NCI-H2196 treated with DMSO at 0.1 percent for 48 hours (cell line): ENCODE results near the gene PCSK6.
"Not testable (repeated sequence)": the region's sequence is repeated elsewhere in the genome, so short reads cannot be mapped to it uniquely, and the experiment has no call there.

Experiments used
- DNase-seq: peaks from one replicate; lab custom pipeline; 2025; ENCODE audit not compliant: unreplicated experiment; lab: John Stamatoyannopoulos, UW

PCSK6 gene

GRCh38 chr15:101381671-101382212, 107.8 kb downstream of the PCSK6 start:
- no peak for DNase-seq

GRCh38 chr15:101380146-101380545, 109.4 kb downstream of the PCSK6 start:
- DNase-seq = no peak

GRCh38 chr15:101379647-101380046, 109.9 kb downstream of the PCSK6 start:
- DNase-seq = no peak

- DNase-seq = no peak
Observed at GRCh38 chr15:101378879-101379278, 110.6 kb downstream of the PCSK6 start.

GRCh38 chr15:101378171-101378755, 111.2 kb downstream of the PCSK6 start:
- no peak for DNase-seq

GRCh38 chr15:101376615-101377395, 112.7 kb downstream of the PCSK6 start:
- no peak for DNase-seq

- DNase-seq = not testable (repeated sequence)
Observed at GRCh38 chr15:101375006-101375405, 114.5 kb downstream of the PCSK6 start.

GRCh38 chr15:101374326-101374725, 115.2 kb downstream of the PCSK6 start:
- no peak for DNase-seq

GRCh38 chr15:101373577-101373976, 115.9 kb downstream of the PCSK6 start:
- no peak for DNase-seq

- no peak for DNase-seq
Observed at GRCh38 chr15:101372960-101373525, 116.5 kb downstream of the PCSK6 start.

GRCh38 chr15:101372149-101372577, 117.3 kb downstream of the PCSK6 start:
- no peak for DNase-seq

- DNase-seq = no peak
Observed at GRCh38 chr15:101371519-101371918, 118.0 kb downstream of the PCSK6 start.

- DNase-seq = no peak
Observed at GRCh38 chr15:101371081-101371480, 118.4 kb downstream of the PCSK6 start.

- no peak for DNase-seq
Observed at GRCh38 chr15:101370330-101371024, 119.0 kb downstream of the PCSK6 start.

GRCh38 chr15:101369676-101370075, 119.8 kb downstream of the PCSK6 start:
- no peak for DNase-seq

GRCh38 chr15:101368861-101369642, 120.5 kb downstream of the PCSK6 start:
- DNase-seq = no peak

GRCh38 chr15:101368086-101368780, 121.3 kb downstream of the PCSK6 start:
- peak; percentile 18 for DNase-seq

- DNase-seq = no peak
Observed at GRCh38 chr15:101366853-101367252, 122.7 kb downstream of the PCSK6 start.

- DNase-seq = no peak
Observed at GRCh38 chr15:101362986-101363566, 126.4 kb downstream of the PCSK6 start.

- DNase-seq = no peak
Observed at GRCh38 chr15:101362359-101362758, 127.1 kb downstream of the PCSK6 start.
